ENCODE measurements around the gene CALML4.

- TF ChIP-seq, protein P1, sequence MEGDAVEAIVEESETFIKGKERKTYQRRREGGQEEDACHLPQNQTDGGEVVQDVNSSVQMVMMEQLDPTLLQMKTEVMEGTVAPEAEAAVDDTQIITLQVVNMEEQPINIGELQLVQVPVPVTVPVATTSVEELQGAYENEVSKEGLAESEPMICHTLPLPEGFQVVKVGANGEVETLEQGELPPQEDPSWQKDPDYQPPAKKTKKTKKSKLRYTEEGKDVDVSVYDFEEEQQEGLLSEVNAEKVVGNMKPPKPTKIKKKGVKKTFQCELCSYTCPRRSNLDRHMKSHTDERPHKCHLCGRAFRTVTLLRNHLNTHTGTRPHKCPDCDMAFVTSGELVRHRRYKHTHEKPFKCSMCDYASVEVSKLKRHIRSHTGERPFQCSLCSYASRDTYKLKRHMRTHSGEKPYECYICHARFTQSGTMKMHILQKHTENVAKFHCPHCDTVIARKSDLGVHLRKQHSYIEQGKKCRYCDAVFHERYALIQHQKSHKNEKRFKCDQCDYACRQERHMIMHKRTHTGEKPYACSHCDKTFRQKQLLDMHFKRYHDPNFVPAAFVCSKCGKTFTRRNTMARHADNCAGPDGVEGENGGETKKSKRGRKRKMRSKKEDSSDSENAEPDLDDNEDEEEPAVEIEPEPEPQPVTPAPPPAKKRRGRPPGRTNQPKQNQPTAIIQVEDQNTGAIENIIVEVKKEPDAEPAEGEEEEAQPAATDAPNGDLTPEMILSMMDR (IDR thresholded peaks at IDR 0.05; ENCODE audit: poor library complexity) = no peak
- TF ChIP-seq EZH2 (IDR thresholded peaks at IDR 0.05; ENCODE audit: borderline replicate concordance) (no peak), EZH2phosphoT487 (IDR thresholded peaks at IDR 0.05; ENCODE audit: low read depth, severe bottlenecking, unreplicated experiment) (no peak)
Observed at GRCh38 chr15:68191555-68191954, 13.6 kb downstream of the CALML4 start.
